Superior temporal gyrus (tissue), 1 donor: ENCODE results near the gene MFRP.

Experiments used
- DNase-seq: peaks from one replicate; pipeline ENCODE4 v3.0.0-alpha.2; 2016; ENCODE audit errors: extremely low spot score

The MFRP gene

GRCh38 chr11:119373059-119373920 lies 26.8 kb upstream of the MFRP start:
- no peak for DNase-seq

- no peak for DNase-seq
Measured at GRCh38 chr11:119372260-119373058, 26.0 kb upstream of the MFRP start.

- peak; percentile 78 for DNase-seq
Measured at GRCh38 chr11:119371778-119372182, 25.3 kb upstream of the MFRP start.

GRCh38 chr11:119371067-119371601 lies 24.6 kb upstream of the MFRP start:
- DNase-seq = no peak

GRCh38 chr11:119370486-119371046 lies 24.1 kb upstream of the MFRP start:
- no peak for DNase-seq

GRCh38 chr11:119369132-119369925 lies 22.8 kb upstream of the MFRP start:
- DNase-seq = no peak

GRCh38 chr11:119368121-119369034 lies 21.9 kb upstream of the MFRP start:
- peak; percentile 71 for DNase-seq

GRCh38 chr11:119367661-119368120 lies 21.2 kb upstream of the MFRP start:
- no peak for DNase-seq

GRCh38 chr11:119366690-119367620 lies 20.4 kb upstream of the MFRP start:
- peak; percentile 75 for DNase-seq

GRCh38 chr11:119365071-119365591 lies 18.6 kb upstream of the MFRP start:
- DNase-seq = peak; percentile 68

- peak; percentile 75 for DNase-seq
Measured at GRCh38 chr11:119363851-119364590, 17.5 kb upstream of the MFRP start.

GRCh38 chr11:119363081-119363850 lies 16.8 kb upstream of the MFRP start:
- DNase-seq = no peak

- DNase-seq = no peak
Measured at GRCh38 chr11:119362741-119363080, 16.2 kb upstream of the MFRP start.

GRCh38 chr11:119361941-119362725 lies 15.6 kb upstream of the MFRP start:
- DNase-seq = no peak

GRCh38 chr11:119361056-119361787 lies 14.7 kb upstream of the MFRP start:
- DNase-seq = no peak
